Astrocyte of the spinal cord (primary cell): ENCODE results near the gene C10orf90.
A peak's percentile ranks its signal among the peaks of the same experiment; 100 is the strongest.

Experiments used
- DNase-seq: peaks from one replicate; pipeline ENCODE4 v3.0.0; 2011; ENCODE audit warnings: low read depth, low spot score
- H3K4me3 ChIP-seq: 2 replicates; pipeline ENCODE4 v1.5.1; 2011; ENCODE audit warnings: low read depth, mild to moderate bottlenecking, low read length, moderate library complexity
- in situ Hi-C: cut with HindIII; loops from 2 replicates; pipeline ENCODE4 v1.10.0; 2017; ENCODE audit warnings: low sequenced_read_pairs
- TF ChIP-seq, protein P1 (sequence below): IDR thresholded peaks from 2 replicates; pipeline ENCODE4 v1.5.1; 2012; ENCODE audit warnings: low read depth, mild to moderate bottlenecking, low read length, inconsistent platforms

Gene C10orf90

DNA sequence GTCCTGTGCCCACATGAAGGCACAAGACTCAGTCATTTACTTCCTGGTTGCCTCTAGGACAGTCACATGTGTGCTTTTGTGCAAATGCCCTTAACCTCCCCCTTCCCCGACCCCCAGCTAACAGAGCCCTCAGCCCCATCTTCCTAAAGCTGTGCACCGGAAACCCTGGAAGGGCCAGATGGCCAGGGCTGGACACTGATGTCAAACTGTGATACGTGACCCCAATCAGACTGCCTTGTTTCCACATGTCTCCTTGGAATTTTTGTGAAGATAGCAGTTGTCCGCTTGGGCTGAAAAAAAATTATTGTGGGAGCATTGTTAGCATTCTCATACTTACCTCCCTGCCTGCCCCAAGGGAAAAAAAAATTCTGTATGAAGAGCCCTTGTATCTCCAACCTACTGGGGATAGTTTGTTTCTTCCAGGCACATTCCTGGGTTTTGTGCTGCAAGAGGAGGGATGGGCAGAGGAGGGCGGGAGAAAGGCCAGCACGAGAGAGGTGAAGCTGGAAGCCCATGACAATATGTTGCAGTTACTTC, 265.2 kb downstream of the C10orf90 start:
- no peak overlapping the region for H3K4me3 ChIP-seq
- no peak for DNase-seq
- TF ChIP-seq, protein P1, sequence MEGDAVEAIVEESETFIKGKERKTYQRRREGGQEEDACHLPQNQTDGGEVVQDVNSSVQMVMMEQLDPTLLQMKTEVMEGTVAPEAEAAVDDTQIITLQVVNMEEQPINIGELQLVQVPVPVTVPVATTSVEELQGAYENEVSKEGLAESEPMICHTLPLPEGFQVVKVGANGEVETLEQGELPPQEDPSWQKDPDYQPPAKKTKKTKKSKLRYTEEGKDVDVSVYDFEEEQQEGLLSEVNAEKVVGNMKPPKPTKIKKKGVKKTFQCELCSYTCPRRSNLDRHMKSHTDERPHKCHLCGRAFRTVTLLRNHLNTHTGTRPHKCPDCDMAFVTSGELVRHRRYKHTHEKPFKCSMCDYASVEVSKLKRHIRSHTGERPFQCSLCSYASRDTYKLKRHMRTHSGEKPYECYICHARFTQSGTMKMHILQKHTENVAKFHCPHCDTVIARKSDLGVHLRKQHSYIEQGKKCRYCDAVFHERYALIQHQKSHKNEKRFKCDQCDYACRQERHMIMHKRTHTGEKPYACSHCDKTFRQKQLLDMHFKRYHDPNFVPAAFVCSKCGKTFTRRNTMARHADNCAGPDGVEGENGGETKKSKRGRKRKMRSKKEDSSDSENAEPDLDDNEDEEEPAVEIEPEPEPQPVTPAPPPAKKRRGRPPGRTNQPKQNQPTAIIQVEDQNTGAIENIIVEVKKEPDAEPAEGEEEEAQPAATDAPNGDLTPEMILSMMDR = no peak

DNA sequence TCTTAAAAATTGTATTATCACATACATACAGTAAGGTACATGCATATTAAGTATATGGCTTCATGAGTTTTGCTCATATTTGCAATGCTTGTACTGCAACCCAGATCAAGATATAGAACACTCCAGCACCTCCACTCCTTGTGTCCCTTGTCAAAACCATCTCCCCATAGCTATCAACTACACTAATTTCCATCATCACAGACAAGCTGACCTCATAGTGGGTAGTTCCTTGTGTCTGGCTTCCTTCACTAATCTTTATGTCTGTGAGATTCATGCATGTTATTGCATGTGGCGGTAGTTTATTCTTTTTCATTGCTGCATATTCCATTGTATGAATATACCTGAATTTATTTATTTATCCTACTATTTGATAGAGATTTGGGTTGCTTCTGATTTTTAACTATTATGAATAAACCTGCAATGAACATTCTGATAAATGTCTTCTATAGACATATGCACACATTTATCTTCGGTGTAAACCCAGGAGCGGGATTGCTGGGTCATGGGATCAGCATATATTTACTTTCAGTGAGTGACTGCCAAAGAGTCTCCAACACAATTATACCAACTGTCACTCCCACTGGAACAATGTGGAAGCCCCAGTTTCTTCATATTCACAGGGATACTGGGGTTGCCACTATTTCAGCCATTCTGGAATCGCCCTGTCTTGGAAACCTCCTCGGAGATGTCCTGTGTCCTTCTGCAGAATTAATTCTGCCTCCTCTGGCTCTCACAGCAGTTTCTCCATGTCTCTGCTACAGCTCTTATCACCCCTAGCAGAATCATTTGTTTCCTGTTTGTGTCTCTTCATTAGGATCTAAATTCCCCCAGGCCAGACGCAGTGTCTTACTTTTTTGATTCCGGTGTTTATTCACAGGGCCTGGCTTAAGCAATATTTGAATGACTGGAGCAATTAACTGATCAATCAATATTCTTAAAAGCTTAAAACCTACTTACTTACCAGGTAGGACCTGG, 267.5 kb downstream of the C10orf90 start:
- no peak overlapping the region for H3K4me3 ChIP-seq
- DNase-seq = no peak
- TF ChIP-seq, protein P1 = no peak
- in situ Hi-C loops = no loop called here

More for the DNA sequence above, 265.2 kb downstream of the C10orf90 start:
- in situ Hi-C loops = no loop called here

DNA sequence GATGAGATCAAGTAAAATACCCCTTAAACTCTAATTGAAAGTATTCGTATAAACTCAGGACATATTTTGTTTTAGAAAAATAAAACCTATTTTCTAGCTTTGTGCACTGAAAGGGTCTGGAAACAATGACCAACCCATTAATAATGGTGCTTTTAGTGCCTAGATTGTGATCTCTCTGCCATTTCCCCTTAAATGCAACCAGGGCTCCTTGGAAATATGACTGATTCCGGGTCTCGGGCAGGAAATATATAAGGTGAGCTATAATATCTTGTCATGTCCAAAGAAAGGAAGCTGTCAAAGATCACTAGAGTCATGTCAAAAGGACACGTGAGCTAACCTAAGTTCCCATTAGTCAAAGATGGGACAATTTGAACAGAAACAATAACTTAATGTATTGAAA, 269.9 kb downstream of the C10orf90 start:
- no peak for DNase-seq
- in situ Hi-C loops = no loop called here
- TF ChIP-seq, protein P1 = no peak
- no peak overlapping the region for H3K4me3 ChIP-seq

DNA sequence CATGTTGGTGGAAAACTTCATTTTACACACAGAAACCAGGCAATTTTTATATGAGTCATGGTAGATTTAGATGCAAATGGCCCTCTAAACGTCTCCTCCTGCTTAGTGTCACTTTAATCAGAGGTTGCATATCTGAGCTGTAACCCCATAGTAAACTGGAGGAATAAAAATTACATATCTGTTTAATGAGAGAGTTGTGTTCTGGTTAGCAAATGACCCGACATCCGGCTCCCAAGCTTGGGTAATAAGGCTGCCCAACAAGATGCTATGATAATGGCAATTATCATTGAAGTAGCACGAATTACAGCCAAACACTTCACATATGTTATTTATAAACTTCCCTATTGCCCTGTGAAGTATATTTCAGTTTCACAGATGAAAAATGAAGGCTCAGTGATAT, 271.6 kb downstream of the C10orf90 start:
- TF ChIP-seq, protein P1 = no peak
- in situ Hi-C loops = no loop called here
- no peak for DNase-seq
- no peak overlapping the region for H3K4me3 ChIP-seq

DNA sequence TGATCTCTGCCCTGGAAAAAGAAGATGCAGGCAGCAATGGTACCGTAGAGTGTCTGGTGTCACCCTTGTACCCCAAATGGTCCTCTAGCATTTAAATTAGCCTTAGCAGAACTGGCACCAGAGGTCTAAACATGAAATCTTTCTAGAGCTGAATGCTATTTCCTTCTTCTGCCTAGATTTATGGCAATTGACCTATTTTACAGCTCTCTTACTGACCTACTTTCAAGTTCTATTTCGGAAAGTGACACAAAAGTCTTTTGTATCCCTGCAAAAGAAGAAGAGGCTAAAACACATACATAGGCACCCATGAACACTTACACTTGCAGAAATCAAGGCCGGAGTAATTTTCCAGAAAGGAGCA, 272.1 kb downstream of the C10orf90 start:
- no peak for DNase-seq
- in situ Hi-C loops = no loop called here
- no peak overlapping the region for H3K4me3 ChIP-seq
- TF ChIP-seq, protein P1 = no peak

DNA sequence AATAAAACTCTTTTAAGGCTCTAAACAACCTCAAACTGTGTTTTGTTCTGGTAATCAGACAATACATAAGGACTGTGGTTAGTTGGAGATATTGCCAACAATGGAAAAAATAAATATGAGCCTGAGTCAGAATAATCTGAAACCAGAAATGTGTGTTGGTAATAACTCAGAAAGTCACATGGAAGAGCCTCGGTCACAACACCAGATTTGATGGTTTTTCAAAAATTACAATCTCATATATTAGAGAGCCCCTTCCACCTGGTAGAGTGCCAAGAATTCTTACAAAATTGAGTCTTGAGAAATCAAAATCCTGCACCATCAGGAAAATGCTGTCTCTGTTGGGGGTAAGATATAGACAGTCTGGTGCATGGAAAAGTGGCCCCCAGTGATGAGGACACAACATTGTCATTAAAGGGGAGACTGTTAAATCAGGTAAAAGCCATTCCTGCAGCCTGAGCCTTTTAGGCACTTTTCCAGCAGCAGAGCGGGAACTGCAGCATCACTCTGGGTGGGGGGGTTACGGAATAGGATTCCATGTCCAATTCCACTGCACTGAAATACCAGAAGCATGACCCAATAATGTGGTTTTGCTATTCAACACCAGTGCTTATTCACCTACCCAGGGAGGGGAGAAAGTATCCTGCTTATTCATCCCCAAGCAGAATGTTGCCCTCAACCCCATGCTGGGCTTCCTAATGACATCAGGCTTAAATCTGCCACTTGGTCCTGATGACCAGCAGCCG, 272.7 kb downstream of the C10orf90 start:
- no peak overlapping the region for H3K4me3 ChIP-seq
- in situ Hi-C loops = no loop called here
- TF ChIP-seq, protein P1 = no peak
- peak; percentile 99 for DNase-seq
